Prostate gland (tissue), 2 donors: ENCODE data around the gene ASMT. TPM values are rescaled to one million over a fixed set of nuclear protein-coding genes. Genes with fewer than 3 reads are reported as not detected.
"Not testable (repeated sequence)": the region's sequence is repeated elsewhere in the genome, so short reads cannot be mapped to it uniquely, and the experiment has no call there.

Experiments
- DNase-seq: peaks from one replicate; pipeline ENCODE4 v3.0.0-alpha.2; 2019; ENCODE audit warnings: low spot score
- H3K27ac ChIP-seq, 2 donors: fragments of 200-600 bp; sonication (generic); 2 replicates each; pipeline ENCODE4 v1.5.1; 2017 to 2019
- H3K27me3 ChIP-seq: fragments of 200-600 bp; sonication (generic); replicated peaks from 2 replicates; pipeline ENCODE4 v1.5.1; 2019; ENCODE audit not compliant: insufficient read depth
- H3K36me3 ChIP-seq, 2 donors: fragments of 200-600 bp; sonication (generic); 1 replicate in 1 of 2; 2 replicates in 1 of 2; pipeline versions ENCODE4 v1.5.1 to v1.8.1; 2017 to 2019
- H3K4me1 ChIP-seq: fragments of 200-600 bp; sonication (generic); replicated peaks from 2 replicates; pipeline ENCODE4 v1.5.1; 2019
- H3K4me3 ChIP-seq, 2 donors: fragments of 200-600 bp; sonication (generic); 2 replicates each; pipeline ENCODE4 v1.5.1; 2017 to 2019
- H3K9me3 ChIP-seq: fragments of 200-600 bp; sonication (generic); 2 replicates; pipeline ENCODE4 v1.5.1; 2017
- POLR2A ChIP-seq: fragments of 450-650 bp; IDR thresholded peaks from one replicate; pipeline ENCODE4 v1.6.1; 2016; ENCODE audit warnings: antibody characterized with exemption, mild to moderate bottlenecking
- POLR2AphosphoS5 ChIP-seq: sonication (generic); formaldehyde crosslinking; IDR thresholded peaks from one replicate; pipeline ENCODE4 v1.6.1; 2017; ENCODE audit warnings: antibody characterized with exemption
- WGBS: methylation state at CpG from one replicate; pipeline ENCODE4 v1.1.5; 2018; 5-methylcytosine and 5-hydroxymethylcytosine counted together
- intact Hi-C: fragments of 100-400 bp; cut with DNase I; formaldehyde crosslinking; loops from one replicate; pipeline ENCODE4 v1.14.2; 2022
- total RNA-seq, 2 donors: library from RNA; depleted of rRNA; stranded (reverse); fragments of >200 nt; gene quantifications; one replicate each; pipeline ENCODE4 v1.1.0, GENCODE V29; 2016
- TF ChIP-seq, protein P1 (sequence below), 4 experiments: fragments of 200-600 bp in 2 of 4; fragments of 450-650 bp in 2 of 4; sonication (generic) in 2 of 4; IDR thresholded peaks; 1 replicate in 3 of 4; 2 replicates in 1 of 4; pipeline ENCODE4 v1.5.1; 2016 to 2019; ENCODE audit warnings: antibody characterized with exemption in 4 of 4, mild to moderate bottlenecking in 2 of 4, moderate library complexity in 2 of 4

The ASMT gene
- total RNA-seq, 2 donors from 2014 or later: 1.0 TPM; not detected in 1

DNA sequence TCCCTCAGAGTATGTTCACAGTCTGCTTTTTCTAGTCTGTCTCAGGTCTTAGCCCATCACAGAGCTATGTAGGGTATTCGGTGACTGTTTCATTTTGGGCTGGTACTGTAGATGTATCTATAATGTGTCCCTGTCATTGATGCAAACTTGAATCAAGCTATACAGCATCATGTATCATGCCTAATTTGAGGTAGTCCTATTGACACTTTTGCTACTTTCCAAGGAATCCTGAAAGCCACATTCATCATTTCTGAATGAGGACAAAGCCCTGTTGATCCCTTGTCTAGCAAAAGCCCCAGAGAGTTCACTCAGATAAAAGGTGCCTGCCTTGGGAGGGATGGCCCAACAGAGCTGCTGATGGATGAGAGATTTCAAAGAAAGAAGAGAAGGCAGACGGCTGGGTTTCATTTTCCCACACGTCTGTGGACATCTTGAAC lies 70.6 kb downstream of the ASMT start:
- H3K9me3 ChIP-seq, H3K4me3 ChIP-seq, intact Hi-C loops, H3K27me3 ChIP-seq, H3K36me3 ChIP-seq, DNase-seq, H3K27ac ChIP-seq, H3K4me1 ChIP-seq: not testable (repeated sequence)
- WGBS: 58% methylated on average over 3 of the region's 3 CpGs

DNA sequence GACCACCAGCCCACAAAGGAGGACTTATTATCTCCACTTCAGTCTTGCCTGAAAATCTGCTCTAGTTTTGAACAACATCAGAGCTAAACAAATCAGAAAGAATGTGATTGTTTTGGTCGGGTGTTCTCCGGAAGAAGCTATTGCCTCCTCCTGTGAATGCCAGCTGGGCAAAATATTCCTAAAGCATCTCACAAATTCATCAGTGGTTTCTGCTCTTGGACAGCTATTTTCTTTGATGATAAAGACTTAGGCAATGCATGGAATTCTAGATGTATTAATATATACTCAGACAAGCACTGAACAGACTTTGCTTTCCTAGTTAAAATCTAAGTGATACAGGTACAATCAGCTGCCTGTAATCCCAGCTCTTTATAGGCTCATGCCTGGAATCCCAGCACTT lies 71.8 kb downstream of the ASMT start:
- 50% methylated on average over 2 of the region's 2 CpGs for WGBS
- DNase-seq: no peak
- Histone ChIP-seq H3K36me3 (no peaks in the 10 kb centered on the region), H3K4me3 (no peak overlapping the region), H3K4me1 (no peaks in the 10 kb centered on the region), H3K27me3 (no peaks in the 10 kb centered on the region), H3K9me3 (no peaks in the 10 kb centered on the region), H3K27ac (no peak overlapping the region)
- no peak for TF ChIP-seq POLR2A
- TF ChIP-seq, protein P1, sequence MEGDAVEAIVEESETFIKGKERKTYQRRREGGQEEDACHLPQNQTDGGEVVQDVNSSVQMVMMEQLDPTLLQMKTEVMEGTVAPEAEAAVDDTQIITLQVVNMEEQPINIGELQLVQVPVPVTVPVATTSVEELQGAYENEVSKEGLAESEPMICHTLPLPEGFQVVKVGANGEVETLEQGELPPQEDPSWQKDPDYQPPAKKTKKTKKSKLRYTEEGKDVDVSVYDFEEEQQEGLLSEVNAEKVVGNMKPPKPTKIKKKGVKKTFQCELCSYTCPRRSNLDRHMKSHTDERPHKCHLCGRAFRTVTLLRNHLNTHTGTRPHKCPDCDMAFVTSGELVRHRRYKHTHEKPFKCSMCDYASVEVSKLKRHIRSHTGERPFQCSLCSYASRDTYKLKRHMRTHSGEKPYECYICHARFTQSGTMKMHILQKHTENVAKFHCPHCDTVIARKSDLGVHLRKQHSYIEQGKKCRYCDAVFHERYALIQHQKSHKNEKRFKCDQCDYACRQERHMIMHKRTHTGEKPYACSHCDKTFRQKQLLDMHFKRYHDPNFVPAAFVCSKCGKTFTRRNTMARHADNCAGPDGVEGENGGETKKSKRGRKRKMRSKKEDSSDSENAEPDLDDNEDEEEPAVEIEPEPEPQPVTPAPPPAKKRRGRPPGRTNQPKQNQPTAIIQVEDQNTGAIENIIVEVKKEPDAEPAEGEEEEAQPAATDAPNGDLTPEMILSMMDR (IDR thresholded peaks at IDR 0.05): no peak
- no peak for TF ChIP-seq POLR2AphosphoS5
- intact Hi-C loops: no loop called here

Other genes with a start within 250 kb of the ASMT start
- gene SLC25A6, start 222.9 kb upstream of the ASMT start, total RNA-seq: 100 to 1,000 TPM; 252 to 358 TPM
- gene ASMTL, start 162.2 kb upstream of the ASMT start, total RNA-seq: 10 to 100 TPM; 43.1 to 44.2 TPM
- 1 to 10 TPM in 1 of 2 donors, under 1 TPM in 1; 0.59 to 1.8 TPM for gene P2RY8, start 77.9 kb upstream of the ASMT start, total RNA-seq
- 10 to 100 TPM; 45.5 to 97.7 TPM for gene AKAP17A, start 23.5 kb upstream of the ASMT start, total RNA-seq